Hematopoietic multipotent progenitor cell (in vitro differentiated cells): ENCODE measurements around the gene CBLN2. TPM values are rescaled to one million over a fixed set of nuclear protein-coding genes. Genes with fewer than 3 reads are reported as not detected.

Experiments
- DNase-seq, 3 donors: peaks; one replicate each; pipeline ENCODE4 v3.0.0-alpha.2; 2011 to 2015; ENCODE audit warnings: low read depth in 2 of 3, low spot score in 2 of 3
- total RNA-seq: library from RNA; depleted of rRNA; stranded (reverse); fragments of >200 nt; gene quantifications from one replicate; pipeline ENCODE4 v1.2.3, GENCODE V29; 2012

Gene CBLN2
- total RNA-seq: not detected

- DNase-seq: peak in 2 of 3 donors; percentile 54 to 67
These were observed at the start of gene CBLN2 for GRCh38 chr18:72544092-72544886. CBLN2 (minus strand) TSS chr18:72544342; CDS start chr18:72542160, 2,182 bp downstream.

GRCh38 chr18:72588360-72588759 lies 44.2 kb upstream of the CBLN2 start:
- no peak for DNase-seq

GRCh38 chr18:72584787-72585186 lies 40.6 kb upstream of the CBLN2 start:
- DNase-seq: no peak

- DNase-seq: no peak
These were observed 37.8 kb upstream of the CBLN2 start for GRCh38 chr18:72581976-72582375.

DNA sequence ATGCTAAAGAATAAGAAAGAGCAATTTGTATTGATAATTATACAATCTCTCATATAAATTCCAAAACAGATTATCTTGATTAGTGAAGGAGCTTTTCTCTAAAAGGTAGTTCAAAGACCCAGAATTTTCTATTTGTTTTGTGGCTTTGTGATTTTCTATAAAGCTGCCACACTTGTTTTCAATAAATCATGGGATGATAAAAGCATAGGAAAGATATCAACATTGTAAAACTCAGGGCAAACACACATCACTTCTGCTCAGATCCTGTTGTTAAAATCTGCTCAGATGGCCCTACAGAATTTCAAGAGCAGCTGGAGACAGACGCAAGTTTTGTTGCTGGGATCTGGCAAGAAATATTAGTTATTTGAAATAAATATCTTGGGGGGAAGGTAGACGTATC lies 28.8 kb upstream of the CBLN2 start:
- no peak for DNase-seq

- DNase-seq: no peak
These were observed 22.1 kb upstream of the CBLN2 start for GRCh38 chr18:72566290-72566689.

GRCh38 chr18:72555968-72556367 lies 11.8 kb upstream of the CBLN2 start:
- DNase-seq: peak in 1 of 3 donors; percentile 33

DNA sequence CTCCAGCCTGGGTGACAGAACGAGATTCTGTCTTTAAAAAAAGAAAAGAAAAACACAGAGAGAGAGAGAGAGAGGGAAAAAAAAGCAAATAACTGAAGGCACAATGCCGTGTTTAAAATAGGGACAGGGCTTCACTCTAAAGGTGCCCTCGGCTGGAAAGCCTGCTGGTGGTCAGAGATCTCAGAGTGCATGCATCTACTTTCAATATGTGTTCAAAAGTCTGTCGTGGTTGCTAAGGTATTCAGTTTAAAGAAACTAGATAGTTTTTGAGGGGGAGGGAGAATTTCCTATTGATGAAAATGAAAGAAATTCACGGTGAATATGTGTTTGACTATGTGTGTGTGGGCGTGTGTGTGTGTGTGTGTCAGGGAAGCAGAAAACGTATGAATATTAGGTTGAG lies 11.0 kb upstream of the CBLN2 start:
- DNase-seq: no peak

GRCh38 chr18:72543357-72544055 lies 636 bp downstream of the CBLN2 start:
- peak in 1 of 3 donors; percentile 3 for DNase-seq

DNA sequence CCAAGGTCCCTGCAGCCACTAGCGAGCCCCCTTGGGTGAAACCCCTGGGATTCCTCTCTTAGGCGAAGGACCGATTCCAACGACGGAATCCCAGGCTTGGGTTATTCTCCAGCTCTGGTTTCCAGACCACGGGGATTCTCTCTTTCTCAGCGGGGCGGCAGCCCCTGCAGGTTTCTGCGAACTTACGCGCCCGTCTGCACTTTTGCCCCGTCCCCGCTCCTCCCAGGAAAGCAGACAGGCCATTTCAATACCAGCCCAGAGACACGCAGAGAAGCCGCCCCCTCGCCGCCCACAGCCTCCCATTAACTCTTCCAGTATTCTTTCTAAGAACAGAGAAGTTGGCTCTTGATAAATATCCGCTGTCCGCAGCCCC lies 1.2 kb downstream of the CBLN2 start:
- peak in 1 of 3 donors; percentile 2 for DNase-seq

DNA sequence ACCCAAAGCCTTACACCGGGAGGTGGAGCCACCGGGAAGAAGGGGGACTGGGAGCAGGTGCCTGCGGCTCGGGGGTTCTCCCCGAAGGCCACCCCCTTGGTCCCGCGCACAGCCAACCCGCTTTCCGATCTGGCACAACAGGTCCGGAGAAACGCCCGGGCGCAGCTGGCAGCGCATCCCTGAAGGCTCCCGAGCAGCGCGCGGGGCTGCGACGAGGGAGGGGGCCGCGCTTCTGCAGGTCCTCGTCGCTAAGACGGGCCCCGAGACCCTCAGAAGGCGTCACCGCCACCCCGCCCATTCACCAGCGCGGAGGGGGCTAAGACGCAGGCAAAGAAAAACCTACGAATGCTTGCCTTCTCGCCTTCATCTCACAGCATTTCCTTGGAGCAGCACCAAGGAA lies 1.8 kb downstream of the CBLN2 start:
- no peak for DNase-seq

DNA sequence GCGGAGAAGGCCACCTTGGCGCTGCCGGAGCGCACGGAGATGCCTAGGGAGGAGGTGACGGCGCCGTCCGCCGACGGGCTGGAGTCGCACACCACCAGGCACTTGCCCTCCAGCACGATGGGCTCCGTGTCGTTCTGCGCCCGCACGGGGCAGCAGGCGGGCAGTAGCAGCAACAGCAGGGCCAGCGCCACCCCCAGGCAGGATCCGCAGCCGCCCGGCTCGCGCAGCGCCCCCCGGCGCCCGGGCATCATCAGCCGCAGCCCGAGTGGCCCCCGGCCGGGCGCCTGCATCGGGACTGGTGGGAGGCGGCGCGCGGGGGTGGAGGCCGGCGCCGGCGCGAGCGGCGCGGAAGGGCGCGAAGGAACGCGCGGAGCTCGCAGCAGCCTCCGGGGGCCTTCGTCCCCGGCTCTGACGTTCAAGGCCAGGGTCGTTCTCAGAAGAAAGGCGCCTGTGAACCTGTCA lies 2.2 kb downstream of the CBLN2 start:
- peak in 2 of 3 donors; percentile 32 to 47 for DNase-seq

DNA sequence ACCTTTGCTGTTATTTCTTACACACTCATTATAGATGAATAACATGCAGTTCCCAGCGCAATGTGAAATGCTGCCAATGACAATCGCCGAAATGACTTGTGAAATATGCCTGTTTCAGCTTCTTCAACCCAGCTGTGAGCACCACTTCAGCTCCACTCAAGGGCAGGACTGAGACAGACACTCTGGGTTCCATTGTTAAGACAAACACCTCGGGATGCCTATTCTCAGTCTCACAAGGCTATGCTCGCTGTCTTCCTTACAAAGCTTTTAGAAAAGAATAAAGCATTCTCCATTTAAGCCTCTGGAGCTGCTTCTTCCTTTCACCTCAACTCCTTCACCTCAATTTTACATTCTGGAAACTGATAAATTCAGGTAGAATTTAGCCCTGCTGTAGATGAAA lies 4.2 kb downstream of the CBLN2 start:
- DNase-seq: no peak

DNA sequence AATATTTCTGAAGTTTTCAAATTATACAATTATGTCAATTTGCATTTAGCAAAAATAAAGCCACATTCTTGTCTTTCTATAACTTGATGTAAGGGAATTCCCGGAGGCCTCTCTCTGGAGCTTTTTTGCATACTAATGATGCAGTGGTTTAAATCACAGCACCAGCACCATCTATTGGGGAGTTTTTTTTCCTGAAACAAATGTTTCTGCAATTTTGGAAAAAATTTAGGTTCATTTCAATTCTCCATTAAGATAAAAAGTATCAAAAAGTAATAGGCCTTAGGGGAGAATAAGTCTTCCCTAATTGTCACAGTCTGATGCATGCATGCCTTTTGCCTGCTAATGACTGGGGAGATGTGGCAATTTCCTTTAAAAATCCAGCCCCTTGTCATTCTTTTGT lies 13.5 kb downstream of the CBLN2 start:
- no peak for DNase-seq

DNA sequence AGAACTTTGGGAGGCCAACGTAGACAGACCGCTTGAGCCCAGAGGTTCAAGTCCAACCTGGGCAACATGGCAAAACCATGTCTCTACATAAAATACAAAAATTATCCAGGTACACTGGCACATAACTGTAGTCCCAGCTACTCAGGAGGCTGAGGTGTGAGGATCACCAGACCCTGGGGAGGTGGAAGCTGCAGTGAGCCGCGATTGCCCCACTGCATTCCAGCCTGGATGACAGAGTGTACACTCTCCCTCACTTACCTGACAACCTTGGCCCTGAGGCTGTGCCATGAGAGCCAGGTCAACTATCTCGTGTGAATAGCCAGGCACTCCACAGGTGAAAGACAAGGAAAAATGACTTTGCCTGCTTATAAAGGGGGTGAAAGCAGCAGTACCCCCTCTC lies 39.3 kb downstream of the CBLN2 start:
- DNase-seq: no peak

GRCh38 chr18:72502671-72503431 lies 41.3 kb downstream of the CBLN2 start:
- no peak for DNase-seq

GRCh38 chr18:72492497-72492896 lies 51.6 kb downstream of the CBLN2 start:
- no peak for DNase-seq
